Tibial nerve (tissue), 3 donors: ENCODE data around the gene SOCS6.

Experiments
- POLR2A ChIP-seq, 2 donors: fragments of 450-650 bp; IDR thresholded peaks; one replicate each; pipeline ENCODE4 v1.6.1; 2017; ENCODE audit warnings: antibody characterized with exemption in 2 of 2, mild to moderate bottlenecking in 2 of 2, moderate library complexity in 2 of 2
- TF ChIP-seq, protein P1 (sequence below), 5 experiments: fragments of 200-600 bp in 3 of 5; fragments of 450-650 bp in 2 of 5; sonication (generic) in 3 of 5; IDR thresholded peaks; one replicate each; pipeline ENCODE4 v1.5.1; 2016 to 2019; ENCODE audit warnings: antibody characterized with exemption in 5 of 5, mild to moderate bottlenecking in 3 of 5, moderate library complexity in 2 of 5

DNA sequence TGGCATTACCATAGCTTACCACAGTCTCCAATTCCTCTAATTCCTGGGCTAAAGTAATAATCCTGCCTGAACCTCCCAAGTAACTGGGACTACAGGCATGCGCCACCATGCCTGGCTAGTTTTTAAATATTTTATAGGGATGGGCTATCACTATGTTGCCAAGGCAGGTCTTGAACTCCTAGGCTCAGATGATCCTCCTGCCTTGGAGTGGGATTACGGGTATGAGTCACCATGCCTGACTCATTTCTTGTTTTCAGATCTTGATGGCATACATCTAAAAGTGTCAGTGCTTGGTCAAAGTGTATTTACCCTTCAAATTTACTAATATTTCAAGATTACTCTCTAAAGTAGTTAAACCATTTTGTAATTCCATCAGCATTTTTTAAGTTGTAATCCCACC is 9.4 kb upstream of the SOCS6 start:
- TF ChIP-seq, protein P1, sequence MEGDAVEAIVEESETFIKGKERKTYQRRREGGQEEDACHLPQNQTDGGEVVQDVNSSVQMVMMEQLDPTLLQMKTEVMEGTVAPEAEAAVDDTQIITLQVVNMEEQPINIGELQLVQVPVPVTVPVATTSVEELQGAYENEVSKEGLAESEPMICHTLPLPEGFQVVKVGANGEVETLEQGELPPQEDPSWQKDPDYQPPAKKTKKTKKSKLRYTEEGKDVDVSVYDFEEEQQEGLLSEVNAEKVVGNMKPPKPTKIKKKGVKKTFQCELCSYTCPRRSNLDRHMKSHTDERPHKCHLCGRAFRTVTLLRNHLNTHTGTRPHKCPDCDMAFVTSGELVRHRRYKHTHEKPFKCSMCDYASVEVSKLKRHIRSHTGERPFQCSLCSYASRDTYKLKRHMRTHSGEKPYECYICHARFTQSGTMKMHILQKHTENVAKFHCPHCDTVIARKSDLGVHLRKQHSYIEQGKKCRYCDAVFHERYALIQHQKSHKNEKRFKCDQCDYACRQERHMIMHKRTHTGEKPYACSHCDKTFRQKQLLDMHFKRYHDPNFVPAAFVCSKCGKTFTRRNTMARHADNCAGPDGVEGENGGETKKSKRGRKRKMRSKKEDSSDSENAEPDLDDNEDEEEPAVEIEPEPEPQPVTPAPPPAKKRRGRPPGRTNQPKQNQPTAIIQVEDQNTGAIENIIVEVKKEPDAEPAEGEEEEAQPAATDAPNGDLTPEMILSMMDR (IDR thresholded peaks at IDR 0.05) = no peak
- TF ChIP-seq POLR2A (IDR thresholded peaks at IDR 0.05) = no peak
